ENCODE measurements around the gene PID1. TPM values are rescaled to one million over a fixed set of nuclear protein-coding genes. Genes with fewer than 3 reads are reported as not detected.

Gene PID1
- total RNA-seq, 1 experiment from 2014 or later: 2.9 TPM

- DNase-seq (ENCODE audit: low read depth, low spot score) (no peak), ATAC-seq (no peak)
- ChIA-PET POLR2A (no interaction called here), CTCF (no interaction called here)
- BruUV-seq (replicated peaks): no TSS peak
- H3K27me3 ChIP-seq (ENCODE audit: control insufficient read depth, insufficient read depth, low read length): no peaks in the 10 kb centered on the region
- in situ Hi-C loops (cut with HindIII; ENCODE audit: low pct_unique_long_range_greater_than_20kb, low sequenced_read_pairs): no loop called here
- H3K27ac ChIP-seq (ENCODE audit: low read length): no peak overlapping the region
- H3K36me3 ChIP-seq (ENCODE audit: control insufficient read depth, insufficient read depth, low read length): no peaks in the 10 kb centered on the region
- no peaks in the 10 kb centered on the region for H3K9me3 ChIP-seq (ENCODE audit: control insufficient read depth, insufficient read depth, low read depth, low read length)
- no peaks in the 10 kb centered on the region for H3K4me1 ChIP-seq (ENCODE audit: control insufficient read depth, insufficient read depth, low read length)
- H3K4me3 ChIP-seq (ENCODE audit: low read depth in 2 of 2, low read length in 2 of 2): no peak overlapping the region
- intact Hi-C loops (cut with micrococcal nuclease; ENCODE audit: unreplicated experiment): no loop called here
- no peak for TF ChIP-seq CTCF (IDR thresholded peaks at IDR 0.05)
- TF ChIP-seq SIN3A (IDR thresholded peaks at IDR 0.05; ENCODE audit: borderline replicate concordance, insufficient read depth, low read depth, low read length): no peak
- TF ChIP-seq REST (IDR thresholded peaks at IDR 0.05; ENCODE audit: insufficient read depth in 1 of 2, low read depth in 2 of 2, low read length in 1 of 2): no peak
- no peak for TF ChIP-seq TCF7L2 (IDR thresholded peaks at IDR 0.05; ENCODE audit: low read depth, low read length)
- no peak for TF ChIP-seq POLR2AphosphoS5 (IDR thresholded peaks at IDR 0.05; ENCODE audit: low read depth, low read length)
Observed at GRCh38 chr2:229296536-229296935, 25.4 kb upstream of the PID1 start.

GRCh38 chr2:229296016-229296415, 24.9 kb upstream of the PID1 start:
- in situ Hi-C loops (cut with HindIII; ENCODE audit: low pct_unique_long_range_greater_than_20kb, low sequenced_read_pairs): no loop called here
- no peaks in the 10 kb centered on the region for H3K27me3 ChIP-seq (ENCODE audit: control insufficient read depth, insufficient read depth, low read length)
- H3K4me3 ChIP-seq (ENCODE audit: low read depth in 2 of 2, low read length in 2 of 2): no peak overlapping the region
- ChIA-PET CTCF (no interaction called here), POLR2A (no interaction called here)
- DNase-seq (ENCODE audit: low read depth, low spot score) (no peak), ATAC-seq (no peak)
- no peaks in the 10 kb centered on the region for H3K36me3 ChIP-seq (ENCODE audit: control insufficient read depth, insufficient read depth, low read length)
- H3K27ac ChIP-seq (ENCODE audit: low read length): no peak overlapping the region
- no peaks in the 10 kb centered on the region for H3K4me1 ChIP-seq (ENCODE audit: control insufficient read depth, insufficient read depth, low read length)
- no TSS peak for BruUV-seq (replicated peaks)
- no peaks in the 10 kb centered on the region for H3K9me3 ChIP-seq (ENCODE audit: control insufficient read depth, insufficient read depth, low read depth, low read length)
- TF ChIP-seq REST (IDR thresholded peaks at IDR 0.05; ENCODE audit: insufficient read depth in 1 of 2, low read depth in 2 of 2, low read length in 1 of 2) (no peak), CTCF (IDR thresholded peaks at IDR 0.05) (no peak), SIN3A (IDR thresholded peaks at IDR 0.05; ENCODE audit: borderline replicate concordance, insufficient read depth, low read depth, low read length) (no peak), TCF7L2 (IDR thresholded peaks at IDR 0.05; ENCODE audit: low read depth, low read length) (no peak), POLR2AphosphoS5 (IDR thresholded peaks at IDR 0.05; ENCODE audit: low read depth, low read length) (no peak)
- intact Hi-C loops (cut with micrococcal nuclease; ENCODE audit: unreplicated experiment): no loop called here

Data from Panc1 (cell line).